Measurements from ENCODE around the gene IMPG2.

DNA sequence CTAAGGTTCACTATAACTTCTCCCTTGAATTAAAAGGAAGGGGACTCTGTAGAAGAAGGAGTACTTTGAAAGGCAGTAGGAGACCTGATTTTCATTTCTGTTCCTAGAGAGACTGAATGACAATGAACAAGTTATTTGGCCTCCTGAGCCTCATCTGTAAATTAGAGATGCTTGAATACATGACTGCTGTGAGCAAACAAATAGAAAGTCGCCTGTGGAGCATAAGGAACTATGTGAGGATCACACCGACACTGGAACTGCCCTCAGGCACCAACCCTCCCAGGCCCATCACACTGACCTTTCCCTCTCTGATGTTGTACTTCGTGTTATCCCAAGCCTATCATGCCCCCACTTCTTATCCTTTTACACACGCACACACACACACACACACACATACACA, 48.6 kb downstream of the IMPG2 start:
- TF ChIP-seq CTCF (IDR thresholded peaks at IDR 0.05) (no peak), EP300 (IDR thresholded peaks at IDR 0.05) (no peak)

Measured in upper lobe of left lung (tissue), 4 donors.